SJCRH30 (cell line): ENCODE measurements around the gene CUX1. TPM values are rescaled to one million over a fixed set of nuclear protein-coding genes. Genes with fewer than 3 reads are reported as not detected.

Source experiments
- DNase-seq, 2 experiments: peaks; one replicate each; pipeline ENCODE4 v3.0.0-alpha.2; 2015 to 2020
- H3K27ac ChIP-seq: fragments of 250-450 bp; sonication (Bioruptor Pico); 2 replicates; pipeline ENCODE4 v1.5.1; 2020; ENCODE audit warnings: mild to moderate bottlenecking, moderate library complexity
- H3K27me3 ChIP-seq: fragments of 250-450 bp; sonication (Bioruptor Pico); 2 replicates; pipeline ENCODE4 v1.5.1; 2020; ENCODE audit warnings: mild to moderate bottlenecking, moderate library complexity
- H3K36me3 ChIP-seq: fragments of 250-450 bp; sonication (Bioruptor Pico); 2 replicates; pipeline ENCODE4 v1.5.1; 2020; ENCODE audit warnings: mild to moderate bottlenecking, moderate library complexity
- H3K4me1 ChIP-seq: fragments of 250-450 bp; sonication (Bioruptor Pico); 2 replicates; pipeline ENCODE4 v1.5.1; 2020; ENCODE audit warnings: mild to moderate bottlenecking, moderate library complexity
- H3K4me3 ChIP-seq: fragments of 250-450 bp; sonication (Bioruptor Pico); 2 replicates; pipeline ENCODE4 v1.5.1; 2020; ENCODE audit warnings: mild to moderate bottlenecking, moderate library complexity
- H3K9me3 ChIP-seq: fragments of 250-450 bp; sonication (Bioruptor Pico); replicated peaks from 2 replicates; pipeline ENCODE4 v1.5.1; 2020; ENCODE audit warnings: mild to moderate bottlenecking, moderate library complexity
- total RNA-seq: library from RNA; depleted of rRNA; stranded (reverse); fragments of >200 nt; shearing (Covaris generic); gene quantifications from 2 replicates; pipeline ENCODE4 v1.2.3, GENCODE V29; 2014

CUX1 gene
- total RNA-seq, 1 experiment from 2014 or later = 29.1 TPM

- DNase-seq = peak; percentile 90 to 91
- Histone ChIP-seq H3K9me3 (no peaks in the 10 kb centered on the region), H3K4me3 (peak overlapping the region; percentile 90), H3K27me3 (no peaks in the 10 kb centered on the region), H3K4me1 (peaks cover 17% of the 10 kb centered on the region), H3K36me3 (no peaks in the 10 kb centered on the region), H3K27ac (peak overlapping the region; percentile 81)
Observed at GRCh38 chr7:102284891-102285539, 467.6 kb downstream of the CUX1 start.

- no peaks in the 10 kb centered on the region for H3K36me3 ChIP-seq
- peak overlapping the region; percentile 90 for H3K4me3 ChIP-seq
- no peaks in the 10 kb centered on the region for H3K27me3 ChIP-seq
- H3K4me1 ChIP-seq = peaks cover 17% of the 10 kb centered on the region
- no peaks in the 10 kb centered on the region for H3K9me3 ChIP-seq
- H3K27ac ChIP-seq = peak overlapping the region; percentile 81
- peak; percentile 28 to 35 for DNase-seq
Observed at GRCh38 chr7:102285540-102286236, 468.3 kb downstream of the CUX1 start.

GRCh38 chr7:102286237-102287110 is 469.0 kb downstream of the CUX1 start, which contains the start of gene SH2B2:
TSS of gene SH2B2 (plus strand) at chr7:102286868. CDS start at chr7:102300551, 13,683 bp downstream.
- peaks cover 17% of the 10 kb centered on the region for H3K4me1 ChIP-seq
- no peaks in the 10 kb centered on the region for H3K9me3 ChIP-seq
- peak; percentile 76 to 80 for DNase-seq
- H3K27me3 ChIP-seq = no peaks in the 10 kb centered on the region
- peak within 1 kb of the TSS; percentile 81 for H3K27ac ChIP-seq
- H3K4me3 ChIP-seq = peak within 1 kb of the TSS; percentile 90
- no peaks in the 10 kb centered on the region for H3K36me3 ChIP-seq

GRCh38 chr7:102287111-102287980 is 469.9 kb downstream of the CUX1 start:
- DNase-seq = peak; percentile 42 to 47
- peak overlapping the region; percentile 90 for H3K4me3 ChIP-seq
- no peaks in the 10 kb centered on the region for H3K36me3 ChIP-seq
- no peaks in the 10 kb centered on the region for H3K27me3 ChIP-seq
- H3K9me3 ChIP-seq = no peaks in the 10 kb centered on the region
- no peak overlapping the region for H3K27ac ChIP-seq
- peaks cover 17% of the 10 kb centered on the region for H3K4me1 ChIP-seq

- Histone ChIP-seq H3K4me1 (peaks cover 17% of the 10 kb centered on the region), H3K36me3 (no peaks in the 10 kb centered on the region), H3K9me3 (no peaks in the 10 kb centered on the region), H3K27ac (no peak overlapping the region), H3K27me3 (no peaks in the 10 kb centered on the region), H3K4me3 (peak overlapping the region; percentile 90)
- DNase-seq = no peak
Observed at GRCh38 chr7:102287981-102288278, 470.5 kb downstream of the CUX1 start.

DNA sequence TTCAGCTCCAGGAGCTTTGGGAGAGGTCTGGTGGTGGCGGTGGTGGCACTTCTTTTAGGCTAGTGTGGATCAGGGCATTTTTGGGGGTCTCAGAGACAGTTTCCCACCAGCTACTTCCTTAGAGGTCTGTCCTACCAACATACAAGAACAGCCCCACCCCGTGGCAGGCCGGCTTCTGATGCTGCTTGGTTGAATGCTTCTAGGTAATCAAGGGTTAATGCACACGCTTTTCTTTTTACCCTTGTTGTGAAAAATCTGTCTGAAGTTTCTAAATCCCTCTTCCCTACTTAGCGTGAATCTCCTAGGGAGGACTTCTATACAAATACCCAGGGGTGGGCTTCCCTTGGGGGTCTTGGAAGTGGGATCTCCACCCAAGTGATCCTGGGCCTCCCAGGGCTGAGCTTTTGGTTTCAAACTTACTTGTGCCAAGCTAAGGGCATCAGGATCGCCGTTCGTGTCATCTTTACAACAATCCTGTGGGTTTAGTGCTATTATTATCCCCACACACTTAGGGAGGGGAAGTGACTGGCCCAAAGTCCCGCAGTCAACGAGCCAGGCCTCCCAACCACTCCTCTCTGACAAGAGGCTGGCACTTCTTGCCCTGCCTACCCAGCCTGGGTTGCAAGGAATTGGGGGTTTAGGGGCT is 471.0 kb downstream of the CUX1 start:
- Histone ChIP-seq H3K36me3 (no peaks in the 10 kb centered on the region), H3K27ac (no peak overlapping the region), H3K27me3 (no peaks in the 10 kb centered on the region), H3K4me3 (no peak overlapping the region; the same call in 1 of the 2 replicates), H3K9me3 (no peaks in the 10 kb centered on the region), H3K4me1 (peaks cover 13% of the 10 kb centered on the region)
- peak in 1 of 2 experiments; percentile 13 for DNase-seq

DNA sequence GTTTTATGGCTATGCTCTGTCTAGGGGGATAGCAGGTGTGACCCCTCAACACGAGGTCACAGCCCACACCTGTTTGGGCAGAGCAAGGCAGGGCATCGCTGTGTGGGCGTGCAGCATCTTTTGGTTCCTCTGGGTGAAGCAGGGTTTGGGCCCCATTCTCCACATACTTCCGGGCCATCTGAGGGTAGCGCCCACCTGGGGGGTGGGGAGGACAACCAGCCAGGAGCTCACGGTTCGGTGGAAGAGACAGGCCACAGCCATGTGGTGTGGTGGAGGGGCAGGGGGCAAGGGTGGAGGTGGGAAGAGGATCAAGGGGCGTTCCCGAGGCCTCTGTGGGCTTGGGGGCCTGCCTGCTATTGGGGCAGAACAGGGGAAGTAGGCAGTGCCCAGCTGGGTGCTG is 471.6 kb downstream of the CUX1 start:
- DNase-seq = no peak
- Histone ChIP-seq H3K27me3 (no peaks in the 10 kb centered on the region), H3K4me1 (peaks cover 6% of the 10 kb centered on the region), H3K4me3 (no peak overlapping the region), H3K36me3 (no peaks in the 10 kb centered on the region; the same call in 1 of the 2 replicates), H3K9me3 (no peaks in the 10 kb centered on the region), H3K27ac (no peak overlapping the region)

GRCh38 chr7:102291056-102291915 is 473.9 kb downstream of the CUX1 start:
- no peaks in the 10 kb centered on the region for H3K27me3 ChIP-seq
- no peaks in the 10 kb centered on the region; the same call in 1 of the 2 replicates for H3K36me3 ChIP-seq
- H3K4me3 ChIP-seq = no peak overlapping the region
- peaks cover 5% of the 10 kb centered on the region; the same call in 1 of the 2 replicates for H3K4me1 ChIP-seq
- no peaks in the 10 kb centered on the region for H3K9me3 ChIP-seq
- DNase-seq = no peak
- H3K27ac ChIP-seq = no peak overlapping the region

DNA sequence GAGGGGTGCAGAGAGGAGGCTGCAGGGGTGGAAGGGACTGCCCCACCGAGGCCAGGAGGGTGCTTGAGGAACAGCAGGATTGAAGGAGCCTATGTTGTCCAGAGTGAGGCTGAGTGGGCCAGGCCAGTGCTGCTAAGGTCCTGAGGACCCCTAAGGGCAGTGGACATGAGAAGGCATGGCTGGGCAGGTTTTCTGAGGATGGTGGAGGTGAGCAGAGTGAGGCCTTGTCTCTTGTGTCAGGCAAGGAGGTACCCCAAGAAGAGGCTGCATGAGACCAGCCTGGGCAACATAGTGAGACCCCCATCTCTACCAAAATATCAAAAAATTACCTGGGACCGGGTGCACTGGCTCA is 474.5 kb downstream of the CUX1 start:
- Histone ChIP-seq H3K36me3 (no peaks in the 10 kb centered on the region; the same call in 1 of the 2 replicates), H3K27ac (no peak overlapping the region), H3K27me3 (no peaks in the 10 kb centered on the region), H3K4me3 (no peak overlapping the region), H3K9me3 (no peaks in the 10 kb centered on the region), H3K4me1 (peaks cover 5% of the 10 kb centered on the region; the same call in 1 of the 2 replicates)
- no peak for DNase-seq

GRCh38 chr7:102292813-102293798 is 475.7 kb downstream of the CUX1 start:
- no peaks in the 10 kb centered on the region for H3K9me3 ChIP-seq
- no peak for DNase-seq
- no peaks in the 10 kb centered on the region; the same call in 1 of the 2 replicates for H3K36me3 ChIP-seq
- no peak overlapping the region for H3K27ac ChIP-seq
- peaks cover 4% of the 10 kb centered on the region; the same call in 1 of the 2 replicates for H3K4me1 ChIP-seq
- H3K27me3 ChIP-seq = no peaks in the 10 kb centered on the region
- no peak overlapping the region for H3K4me3 ChIP-seq

DNA sequence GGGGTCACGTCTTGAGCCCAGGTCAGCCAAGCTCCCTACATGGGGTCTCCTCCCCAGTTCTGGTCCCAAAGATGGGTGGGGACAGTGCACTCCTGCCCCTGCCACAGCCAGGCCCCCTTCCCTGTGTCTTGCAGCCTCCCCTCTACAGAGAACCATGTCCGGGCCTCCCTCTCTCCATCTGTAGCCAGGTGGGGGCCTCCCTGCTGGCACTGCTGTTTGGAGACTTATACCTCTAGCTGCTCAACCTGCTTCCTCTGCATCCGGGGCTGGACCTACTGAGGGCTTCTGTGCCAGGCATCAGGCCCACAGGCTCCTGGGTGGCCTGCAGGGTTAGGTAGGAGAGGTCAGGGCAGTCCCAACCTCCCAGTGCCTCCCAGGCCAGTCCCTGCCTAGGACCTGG is 477.2 kb downstream of the CUX1 start:
- Histone ChIP-seq H3K27ac (no peak overlapping the region), H3K36me3 (no peaks in the 10 kb centered on the region; the same call in 1 of the 2 replicates), H3K9me3 (no peaks in the 10 kb centered on the region), H3K4me3 (no peak overlapping the region), H3K4me1 (no peaks in the 10 kb centered on the region), H3K27me3 (no peaks in the 10 kb centered on the region)
- no peak for DNase-seq
